Gastroesophageal sphincter (tissue), 3 donors: Measurements from ENCODE around the gene L1TD1.

Experiments used
- CTCF ChIP-seq, 4 experiments: fragments of 200-600 bp in 2 of 4; fragments of 450-650 bp in 2 of 4; sonication (generic) in 1 of 4; IDR thresholded peaks; one replicate each; pipeline ENCODE4 v1.5.1; 2017 to 2019; ENCODE audit warnings: antibody characterized with exemption in 4 of 4, mild to moderate bottlenecking in 2 of 4, moderate library complexity in 2 of 4
- EP300 ChIP-seq: sonication (generic); formaldehyde crosslinking; IDR thresholded peaks from one replicate; pipeline ENCODE4 v1.6.1; 2017; ENCODE audit warnings: antibody characterized with exemption, mild to moderate bottlenecking
- POLR2A ChIP-seq, 2 donors: fragments of 450-650 bp; IDR thresholded peaks; one replicate each; pipeline ENCODE4 v1.6.1; 2017; ENCODE audit warnings: antibody characterized with exemption in 2 of 2, mild to moderate bottlenecking in 2 of 2, moderate library complexity in 1 of 2
- POLR2AphosphoS5 ChIP-seq: sonication (generic); formaldehyde crosslinking; IDR thresholded peaks from one replicate; pipeline ENCODE4 v1.6.1; 2017; ENCODE audit warnings: antibody characterized with exemption

GRCh38 chr1:62218604-62219003, 24.0 kb downstream of the L1TD1 start:
- TF ChIP-seq CTCF (IDR thresholded peaks at IDR 0.05) (no peak), POLR2A (IDR thresholded peaks at IDR 0.05) (no peak), POLR2AphosphoS5 (no peak), EP300 (no peak)
